SK-N-DZ (cell line): ENCODE results near the gene LRBA.
"Not testable (repeated sequence)": the region's sequence is repeated elsewhere in the genome, so short reads cannot be mapped to it uniquely, and the experiment has no call there.

ENCODE experiments used
- DNase-seq: peaks from one replicate; pipeline ENCODE4 v3.0.0-alpha.2; 2015; ENCODE audit warnings: low spot score

LRBA gene

GRCh38 chr4:150976478-150977118, 38.5 kb downstream of the LRBA start:
- no peak for DNase-seq

- no peak for DNase-seq
These were observed 40.3 kb downstream of the LRBA start for GRCh38 chr4:150974750-150975149.

DNA sequence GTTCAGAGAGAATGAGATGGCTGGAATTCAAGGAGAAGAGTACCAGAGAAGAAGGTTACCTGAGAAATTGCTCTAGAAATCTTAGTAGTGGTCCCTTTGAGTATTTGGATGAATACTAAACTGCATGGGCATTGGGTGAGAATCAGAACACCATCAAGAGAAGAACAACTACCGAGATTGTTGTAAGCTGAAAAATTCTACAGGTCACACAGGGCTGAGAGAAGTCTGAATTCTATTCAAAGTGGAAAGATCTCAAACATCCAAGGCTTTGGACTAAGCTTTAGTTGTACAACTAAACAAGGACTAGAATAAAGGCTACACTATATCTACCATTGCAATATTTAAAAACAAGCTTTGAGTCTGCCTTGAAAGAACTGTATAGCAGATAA, 40.8 kb downstream of the LRBA start:
- no peak for DNase-seq

DNA sequence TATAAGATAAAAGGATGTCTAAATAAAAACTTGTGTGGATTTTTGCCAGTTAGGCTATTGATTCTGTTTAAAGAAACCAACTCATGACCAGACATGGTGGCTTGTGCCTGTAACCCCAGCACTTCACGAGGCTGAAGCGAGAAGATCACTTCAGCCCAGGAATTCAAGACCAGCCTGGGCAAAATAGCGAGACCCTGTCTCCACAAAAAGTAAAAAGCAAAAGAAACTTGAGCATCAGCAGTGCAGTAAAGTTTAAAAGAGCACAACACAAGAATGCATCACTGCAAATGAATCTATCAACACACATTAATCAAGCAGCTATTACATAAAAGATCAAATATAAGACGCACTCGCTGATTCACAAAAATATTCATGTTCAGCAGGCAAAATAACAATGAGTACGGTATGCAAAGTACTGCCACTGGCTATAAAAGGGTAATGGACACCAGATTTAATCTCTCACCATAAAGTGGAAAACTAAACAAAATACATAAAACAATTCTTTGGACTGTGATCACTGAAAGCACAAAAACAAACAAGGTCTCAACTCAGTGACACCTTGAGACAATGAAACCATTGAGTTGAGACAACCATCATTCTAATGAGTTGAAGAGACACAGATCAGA, 41.3 kb downstream of the LRBA start:
- no peak for DNase-seq

- no peak for DNase-seq
These were observed 42.5 kb downstream of the LRBA start for GRCh38 chr4:150972592-150972991.

GRCh38 chr4:150971901-150972300, 43.2 kb downstream of the LRBA start:
- no peak for DNase-seq

DNA sequence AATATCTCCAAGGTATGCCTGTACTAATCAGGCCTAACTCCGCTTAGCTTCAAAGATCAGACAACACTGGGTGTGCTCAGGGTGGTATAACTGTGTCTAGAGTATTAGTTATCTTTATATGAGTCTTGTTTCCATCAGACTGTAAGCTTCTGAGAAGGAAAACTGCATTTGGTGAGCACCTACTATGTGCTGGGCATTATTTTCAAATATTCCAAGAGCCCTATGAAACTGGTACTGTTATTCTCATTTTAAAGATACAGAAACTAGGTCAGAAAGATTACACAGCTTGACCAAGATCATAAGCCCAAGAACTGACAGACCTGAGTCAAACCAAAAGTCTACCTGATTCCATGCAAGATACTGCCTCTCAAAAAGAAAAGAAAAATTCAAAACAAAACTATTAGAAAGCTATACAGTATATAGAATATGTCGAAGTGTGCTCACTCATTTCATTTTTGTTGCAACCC, 44.4 kb downstream of the LRBA start:
- no peak for DNase-seq

DNA sequence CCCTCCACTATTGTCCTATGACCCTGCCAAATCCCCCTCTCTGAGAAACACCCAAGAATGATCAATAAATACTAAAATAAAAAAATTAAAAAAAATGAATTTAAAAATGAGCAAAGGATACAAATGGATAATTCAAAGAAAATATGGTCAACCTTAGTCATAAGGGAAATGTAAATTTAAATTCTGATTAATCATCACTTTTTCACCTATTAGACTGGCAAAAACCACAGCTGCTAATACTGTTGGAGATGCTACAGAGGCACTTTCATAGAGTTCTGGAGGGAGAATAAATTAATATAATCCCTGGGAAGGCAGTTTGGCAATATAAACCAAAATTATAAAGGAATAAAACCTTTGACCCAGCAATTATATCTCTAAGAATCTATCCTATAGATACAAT, 50.3 kb downstream of the LRBA start:
- DNase-seq, result no peak

- DNase-seq, result not testable (repeated sequence)
These were observed 51.3 kb downstream of the LRBA start for GRCh38 chr4:150963602-150964345.

- DNase-seq, result no peak
These were observed 52.8 kb downstream of the LRBA start for GRCh38 chr4:150962245-150962644.

GRCh38 chr4:150961566-150961965, 53.5 kb downstream of the LRBA start:
- no peak for DNase-seq

GRCh38 chr4:150960818-150961217, 54.3 kb downstream of the LRBA start:
- peak; percentile 8 for DNase-seq

- DNase-seq, result peak; percentile 21
These were observed 55.0 kb downstream of the LRBA start for GRCh38 chr4:150960079-150960478.

- not testable (repeated sequence) for DNase-seq
These were observed 57.1 kb downstream of the LRBA start for GRCh38 chr4:150957981-150958380.

GRCh38 chr4:150957095-150957494, 58.0 kb downstream of the LRBA start:
- DNase-seq, result not testable (repeated sequence)

- not testable (repeated sequence) for DNase-seq
These were observed 61.2 kb downstream of the LRBA start for GRCh38 chr4:150953916-150954315.

GRCh38 chr4:150952167-150952845, 62.8 kb downstream of the LRBA start:
- no peak for DNase-seq

GRCh38 chr4:150950657-150951288, 64.3 kb downstream of the LRBA start:
- DNase-seq, result no peak

DNA sequence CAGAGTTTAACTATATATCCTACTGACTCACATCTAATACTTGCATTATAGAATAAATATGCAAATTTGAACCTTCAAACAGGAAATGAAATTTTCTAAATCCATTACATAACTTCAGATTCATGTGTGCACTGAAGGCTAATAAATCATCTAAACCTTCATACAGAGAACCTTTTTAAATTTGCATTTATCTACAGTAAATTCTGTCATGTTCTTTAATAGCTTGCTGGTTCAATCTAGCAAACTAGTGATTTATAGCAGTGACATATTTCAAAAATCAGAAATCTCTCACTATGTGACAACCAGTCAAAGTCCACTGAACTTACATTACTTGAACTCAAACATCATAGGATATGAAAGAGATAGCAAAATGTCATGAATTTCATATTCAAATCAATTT, 65.1 kb downstream of the LRBA start:
- DNase-seq, result no peak

DNA sequence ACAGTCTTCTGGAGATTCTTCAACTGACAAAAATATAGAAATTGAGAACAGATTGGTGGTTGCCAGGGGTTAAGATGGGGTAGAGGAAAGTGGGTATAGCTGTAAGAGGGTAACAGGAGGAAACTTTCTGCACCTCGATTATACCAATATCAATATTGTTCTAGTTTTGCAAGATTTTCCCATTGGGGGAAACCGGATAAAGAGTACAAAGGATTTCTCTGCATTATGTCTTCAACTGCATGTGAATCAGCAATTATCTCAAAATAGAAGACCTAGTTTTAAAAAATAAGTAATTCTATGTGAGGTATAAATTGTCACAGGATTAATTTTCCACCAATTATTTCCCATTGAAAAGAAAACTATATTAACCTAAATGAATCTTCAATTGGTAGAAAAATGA, 65.7 kb downstream of the LRBA start:
- no peak for DNase-seq

- no peak for DNase-seq
These were observed 66.4 kb downstream of the LRBA start for GRCh38 chr4:150948710-150949109.

DNA sequence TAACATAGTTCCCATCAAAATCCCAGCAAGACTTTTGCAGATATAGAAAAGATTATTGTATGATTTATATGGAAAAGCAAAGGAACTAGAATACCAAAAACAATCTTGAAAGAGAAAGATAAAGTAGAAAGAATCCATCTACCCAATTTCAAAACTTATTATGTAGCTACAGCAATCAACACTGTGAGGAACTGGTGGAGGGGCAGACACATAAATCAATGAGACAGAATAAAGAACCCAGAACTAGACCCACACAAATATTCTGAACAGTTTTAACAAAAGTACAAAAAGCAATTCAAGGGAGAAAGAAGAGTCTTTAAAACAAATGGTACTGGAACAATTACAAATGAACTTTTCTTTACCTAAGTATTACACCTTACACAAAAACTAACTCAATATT, 67.0 kb downstream of the LRBA start:
- DNase-seq, result no peak
